PC-3 (cell line): Measurements from ENCODE around the gene JAM2. TPM values are rescaled to one million over a fixed set of nuclear protein-coding genes. Genes with fewer than 3 reads are reported as not detected.

Source experiments
- ATAC-seq: fragments of 200-7000 bp; cut with Tn5 transposase; 2 replicates; pipeline ENCODE4 v1.9.1; 2020; ENCODE audit warnings: mild to moderate bottlenecking, moderate library complexity
- BruUV-seq: library from RNA; stranded (reverse); fragments of 400-500 nt; replicated peaks from 2 replicates; lab custom pipeline; 2021; lab: Mats Ljungman, UMichigan
- CTCF ChIA-PET: fragments of 300-600 bp; sonication (Branson Sonifier 250); formaldehyde crosslinking; loops from one replicate; lab custom pipeline; 2022; ENCODE audit warnings: antibody characterized with exemption; lab: Charles Lee
- POLR2A ChIA-PET: fragments of 300-600 bp; sonication (Branson Sonifier 250); formaldehyde crosslinking; loops from one replicate; lab custom pipeline; 2022; ENCODE audit warnings: antibody characterized with exemption; ENCODE audit not compliant: unreplicated experiment; lab: Charles Lee
- DNase-seq: peaks from one replicate; pipeline ENCODE4 v3.0.0-alpha.2; 2015
- H2AFZ ChIP-seq: fragments of 300-600 bp; sonication (generic); 2 replicates; pipeline ENCODE4 v1.6.0; 2016; ENCODE audit warnings: antibody characterized with exemption, low read length
- H3F3A ChIP-seq: fragments of 300-600 bp; sonication (generic); one replicate; pipeline ENCODE4 v1.6.0; 2017; ENCODE audit warnings: antibody characterized with exemption, low read length, control low read depth, mild to moderate bottlenecking; ENCODE audit not compliant: unreplicated experiment
- H3K27ac ChIP-seq: fragments of 300-600 bp; sonication (generic); 2 replicates; pipeline ENCODE4 v1.5.1; 2016; ENCODE audit warnings: mild to moderate bottlenecking, low read length
- H3K27me3 ChIP-seq: fragments of 300-600 bp; sonication (generic); 2 replicates; pipeline ENCODE4 v1.6.1; 2016; ENCODE audit warnings: low read length, mixed read lengths
- H3K36me3 ChIP-seq: fragments of 300-600 bp; sonication (generic); 2 replicates; pipeline ENCODE4 v1.6.1; 2016; ENCODE audit warnings: low read depth, mixed run types, low read length, mixed read lengths
- H3K4me1 ChIP-seq: fragments of 300-600 bp; sonication (generic); 2 replicates; pipeline ENCODE4 v1.5.1; 2016; ENCODE audit warnings: low read length; ENCODE audit not compliant: insufficient read depth
- H3K4me2 ChIP-seq: fragments of 300-600 bp; sonication (generic); 2 replicates; pipeline ENCODE4 v1.6.0; 2016; ENCODE audit warnings: low read length
- H3K4me3 ChIP-seq: fragments of 300-600 bp; sonication (generic); 2 replicates; pipeline ENCODE4 v1.5.1; 2016; ENCODE audit warnings: mild to moderate bottlenecking, low read length, mixed read lengths
- H3K79me2 ChIP-seq: fragments of 300-600 bp; sonication (generic); 2 replicates; pipeline ENCODE4 v1.6.1; 2017; ENCODE audit warnings: low read length, mixed read lengths
- H3K9ac ChIP-seq: fragments of 300-600 bp; sonication (generic); 2 replicates; pipeline ENCODE4 v1.6.0; 2016; ENCODE audit warnings: mild to moderate bottlenecking, low read length
- H3K9me2 ChIP-seq: fragments of 300-600 bp; sonication (generic); replicated peaks from 2 replicates; pipeline ENCODE4 v1.6.1; 2016; ENCODE audit warnings: mixed run types, low read length, mixed read lengths
- H3K9me3 ChIP-seq: fragments of 300-600 bp; sonication (generic); 2 replicates; pipeline ENCODE4 v1.6.1; 2016; ENCODE audit warnings: low read length, mixed read lengths
- H4K20me1 ChIP-seq: fragments of 300-600 bp; sonication (generic); 2 replicates; pipeline ENCODE4 v1.6.1; 2016; ENCODE audit warnings: low read length, mixed read lengths
- CTCF ChIP-seq: fragments of 300-600 bp; sonication (generic); conservative IDR thresholded peaks from 2 replicates; pipeline ENCODE4 v1.5.1; 2017; ENCODE audit warnings: antibody characterized with exemption, low read depth, mild to moderate bottlenecking, low read length
- EZH2 ChIP-seq: fragments of 300-600 bp; sonication (generic); IDR thresholded peaks from one replicate; pipeline ENCODE4 v1.6.1; 2017; ENCODE audit warnings: antibody characterized with exemption, mild to moderate bottlenecking, low read length; ENCODE audit not compliant: unreplicated experiment
- EZH2phosphoT487 ChIP-seq: fragments of 300-600 bp; sonication (generic); IDR thresholded peaks from 2 replicates; pipeline ENCODE4 v1.6.1; 2018; ENCODE audit warnings: mild to moderate bottlenecking, antibody characterized with exemption, low read length, borderline replicate concordance
- intact Hi-C: fragments of 100-400 bp; cut with micrococcal nuclease; formaldehyde crosslinking; loops from 2 replicates; pipeline ENCODE4 v1.9.0; 2023
- total RNA-seq: library from RNA; depleted of rRNA; stranded (reverse); fragments of >200 nt; gene quantifications from 2 replicates; pipeline ENCODE4 v1.2.3, GENCODE V29; 2014

Gene JAM2
- total RNA-seq, 1 experiment from 2014 or later = not detected

- Histone ChIP-seq H3F3A (no peaks in the 10 kb centered on the region), H3K9me2 (no peaks in the 10 kb centered on the region), H3K9me3 (no peaks in the 10 kb centered on the region), H2AFZ (no peak overlapping the region), H3K4me2 (no peak overlapping the region), H3K36me3 (peaks cover 2% of the 10 kb centered on the region; the same call in 1 of the 2 replicates), H3K27ac (no peak overlapping the region), H3K4me3 (no peak overlapping the region), H3K27me3 (no peaks in the 10 kb centered on the region), H3K4me1 (no peaks in the 10 kb centered on the region), H4K20me1 (no peaks in the 10 kb centered on the region), H3K79me2 (peaks cover 29% of the 10 kb centered on the region), H3K9ac (no peak overlapping the region)
- CTCF ChIA-PET = no interaction called here
- POLR2A ChIA-PET = no interaction called here
- no TSS peak for BruUV-seq
- intact Hi-C loops = no loop called here
- ATAC-seq = no peak
- DNase-seq = no peak
- TF ChIP-seq CTCF = no peak
- TF ChIP-seq EZH2 = no peak
- TF ChIP-seq EZH2phosphoT487 = no peak
These were observed 103.8 kb downstream of the JAM2 start for GRCh38 chr21:25742900-25743299.

DNA sequence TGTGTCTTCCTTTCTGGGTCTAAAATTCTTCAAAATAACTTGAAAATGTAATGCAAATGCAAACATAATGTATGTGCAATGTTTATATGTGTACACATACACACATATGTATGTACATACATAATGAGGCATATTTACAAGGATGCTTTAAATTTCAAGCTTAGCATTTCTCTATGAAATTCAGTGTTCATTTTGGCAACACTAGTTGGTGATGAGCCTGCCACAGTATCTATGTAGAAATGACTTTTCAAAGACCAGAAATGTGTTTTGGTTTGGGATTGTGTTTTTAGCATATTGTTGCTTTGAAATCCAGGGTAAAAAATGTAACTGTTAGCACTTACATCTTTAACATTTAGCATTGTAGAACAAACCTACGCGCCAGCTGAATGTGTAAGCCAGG, 105.8 kb downstream of the JAM2 start:
- no peaks in the 10 kb centered on the region for H3K9me3 ChIP-seq
- H2AFZ ChIP-seq = no peak overlapping the region
- peaks cover 2% of the 10 kb centered on the region; the same call in 1 of the 2 replicates for H3K36me3 ChIP-seq
- no peaks in the 10 kb centered on the region for H3K27me3 ChIP-seq
- TF ChIP-seq EZH2 = no peak
- TF ChIP-seq CTCF = no peak
- no peak for TF ChIP-seq EZH2phosphoT487
- H3K79me2 ChIP-seq = peaks cover 10% of the 10 kb centered on the region
- no peak overlapping the region for H3K4me3 ChIP-seq
- H3K9me2 ChIP-seq = no peaks in the 10 kb centered on the region
- no peak overlapping the region for H3K9ac ChIP-seq
- ATAC-seq (no peak), DNase-seq (no peak)
- no peaks in the 10 kb centered on the region for H4K20me1 ChIP-seq
- H3K27ac ChIP-seq = no peak overlapping the region
- CTCF ChIA-PET = interaction anchor here (0.6 kb wide), 1 partner anchor 46 kb away, joined by 12 read pairs; no protein-coding TSS in a partner anchor
- intact Hi-C loops = no loop called here
- no peak overlapping the region for H3K4me2 ChIP-seq
- no peaks in the 10 kb centered on the region for H3F3A ChIP-seq
- H3K4me1 ChIP-seq = no peaks in the 10 kb centered on the region
- BruUV-seq = no TSS peak
- POLR2A ChIA-PET = no interaction called here

- Histone ChIP-seq H3K27me3 (no peaks in the 10 kb centered on the region), H3K4me1 (no peaks in the 10 kb centered on the region), H3K9me3 (no peaks in the 10 kb centered on the region), H4K20me1 (no peaks in the 10 kb centered on the region), H3K27ac (no peak overlapping the region), H2AFZ (no peak overlapping the region), H3K4me3 (no peak overlapping the region), H3K9me2 (no peaks in the 10 kb centered on the region), H3F3A (no peaks in the 10 kb centered on the region), H3K36me3 (peaks cover 13% of the 10 kb centered on the region), H3K4me2 (no peak overlapping the region), H3K9ac (no peak overlapping the region), H3K79me2 (no peaks in the 10 kb centered on the region)
- no peak for DNase-seq
- no peak for ATAC-seq
- TF ChIP-seq EZH2 (no peak), CTCF (no peak), EZH2phosphoT487 (no peak)
- ChIA-PET CTCF (no interaction called here), POLR2A (no interaction called here)
- BruUV-seq = no TSS peak
- intact Hi-C loops = no loop called here
These were observed 111.0 kb downstream of the JAM2 start for GRCh38 chr21:25750085-25750484.
